HepG2 (cell line): Measurements from ENCODE around the gene KIAA2012. TPM values are rescaled to one million over a fixed set of nuclear protein-coding genes. Genes with fewer than 3 reads are reported as not detected.

Experiments
- ATAC-seq: fragments of 200-7000 bp; cut with Tn5 transposase; 3 replicates; pipeline ENCODE4 v1.9.1; 2020; ENCODE audit warnings: mild to moderate bottlenecking, moderate library complexity
- BruUV-seq: library from RNA; stranded (reverse); fragments of 400-500 nt; replicated peaks from 2 replicates; lab custom pipeline; 2021; lab: Mats Ljungman, UMichigan
- CTCF ChIA-PET: fragments of 300-600 bp; formaldehyde crosslinking; extraction: SDS; loops from one replicate; lab custom pipeline; 2021; ENCODE audit warnings: low total read pairs, inconsistent platforms, low intra/inter-chr PET ratio; lab: Yijun Ruan, JAX
- POLR2A ChIA-PET: fragments of 350-600 bp; sonication (Branson Sonifier 250); formaldehyde crosslinking; loops from one replicate; lab custom pipeline; 2020; ENCODE audit warnings: antibody characterized with exemption, inconsistent platforms; lab: Yijun Ruan, JAX
- DNase-seq: peaks from one replicate; pipeline ENCODE4 v3.0.0-alpha.2; 2015; ENCODE audit warnings: low spot score
- FAIRE-seq: peaks from 3 replicates; lab custom pipeline; 2011; peaks lifted over from hg19 to GRCh38; lab: Jason Lieb, UNC
- H2AFZ ChIP-seq: one replicate; pipeline ENCODE4 v1.6.1; 2011; ENCODE audit warnings: low read length, inconsistent platforms
- H3K27ac ChIP-seq: fragments of 300-600 bp; 3 replicates; pipeline ENCODE4 v1.8.0; 2011; ENCODE audit warnings: mixed run types, mild to moderate bottlenecking, mixed read lengths, low read length, inconsistent platforms; ENCODE audit not compliant: insufficient read depth; ENCODE audit errors: extremely low read length
- H3K27me3 ChIP-seq, 2 experiments: fragments of 200-600 bp in 1 of 2; 2 replicates in 1 of 2; 3 replicates in 1 of 2; pipeline versions ENCODE4 v1.6.0 to v1.8.0; 2011; ENCODE audit warnings: low read length in 2 of 2, mild to moderate bottlenecking in 2 of 2, moderate library complexity in 2 of 2, inconsistent platforms in 1 of 2; ENCODE audit not compliant: insufficient read depth in 2 of 2, control insufficient read depth in 1 of 2
- H3K36me3 ChIP-seq, 2 experiments: fragments of 200-600 bp in 1 of 2; replicated peaks in 1 of 2; 2 replicates in 1 of 2; 3 replicates in 1 of 2; pipeline versions ENCODE4 v1.5.1 to v1.8.0; 2011; ENCODE audit warnings: low read length in 2 of 2, inconsistent platforms in 1 of 2; ENCODE audit not compliant: insufficient read depth in 2 of 2, control insufficient read depth in 1 of 2
- H3K4me1 ChIP-seq: 2 replicates; pipeline ENCODE4 v1.5.1; 2012; ENCODE audit warnings: low read length, inconsistent platforms; ENCODE audit not compliant: insufficient read depth
- H3K4me2 ChIP-seq: 2 replicates; pipeline ENCODE4 v1.6.0; 2011; ENCODE audit warnings: low read depth, low read length, inconsistent platforms
- H3K4me3 ChIP-seq, 3 experiments: fragments of 200-600 bp in 1 of 3; sonication (generic), shearing (Covaris generic) in 1 of 3; replicated peaks in 1 of 3; 2 replicates each; pipeline ENCODE4 v1.5.1; 2011 to 2016; ENCODE audit warnings: low read length in 3 of 3, inconsistent platforms in 2 of 3, low read depth in 2 of 3, mild to moderate bottlenecking in 2 of 3, control low read depth in 1 of 3, mixed read lengths in 1 of 3; ENCODE audit not compliant: insufficient read depth in 1 of 3
- H3K79me2 ChIP-seq: one replicate; pipeline ENCODE4 v1.6.1; 2011; ENCODE audit warnings: low read length, inconsistent platforms; ENCODE audit not compliant: insufficient read depth
- H3K9ac ChIP-seq: 2 replicates; pipeline ENCODE4 v1.6.0; 2011; ENCODE audit warnings: mild to moderate bottlenecking, low read depth, low read length, inconsistent platforms; ENCODE audit not compliant: insufficient read depth
- H3K9me3 ChIP-seq: 2 replicates; pipeline ENCODE4 v1.5.1; 2012; ENCODE audit warnings: mild to moderate bottlenecking, low read length
- H4K20me1 ChIP-seq: 2 replicates; pipeline ENCODE4 v1.6.0; 2011; ENCODE audit warnings: inconsistent platforms, mild to moderate bottlenecking, low read length, moderate library complexity; ENCODE audit not compliant: insufficient read depth
- TBX3 ChIP-seq: fragments of 450-650 bp; IDR thresholded peaks from 2 replicates; pipeline ENCODE4 v1.6.1; 2017; ENCODE audit warnings: antibody characterized with exemption, mild to moderate bottlenecking, inconsistent platforms, borderline replicate concordance
- WGBS: methylation state at CpG from one replicate; pipeline ENCODE4 v1.1.6; 2017; ENCODE audit warnings: low lambda C conversion rate; 5-methylcytosine and 5-hydroxymethylcytosine counted together
- in situ Hi-C: cut with HindIII; loops from 2 replicates; pipeline ENCODE4 v1.10.0; 2017; ENCODE audit warnings: low pct_unique_long_range_greater_than_20kb; ENCODE audit not compliant: extremely low pct_ligation_motif_present
- intact Hi-C: fragments of 100-400 bp; cut with micrococcal nuclease; formaldehyde crosslinking; loops from one replicate; pipeline ENCODE4 v1.10.0; 2022; ENCODE audit not compliant: unreplicated experiment
- polyA plus RNA-seq, 8 experiments: library from polyadenylated mRNA; depleted of rRNA in 3 of 8; stranded (reverse) in 7 of 8; unstranded in 1 of 8; fragments of >200 nt; fragmentation: Illumina TruSeq in 4 of 8; extraction: Trizol in 4 of 8; gene quantifications; 2 replicates each; pipeline versions ENCODE4 v1.2.1 to v1.2.3, GENCODE V29; 2011 to 2016; ENCODE audit warnings: low read depth in 4 of 8, missing spikeins in 1 of 8, mixed read lengths in 1 of 8; ENCODE audit not compliant: insufficient read depth in 1 of 8
- total RNA-seq, 5 experiments: library from RNA; depleted of rRNA; stranded (reverse); fragments of >200 nt; fragmentation: Illumina TruSeq; extraction: Trizol; gene quantifications; 2 replicates each; pipeline ENCODE4 v1.2.3, GENCODE V29; 2016; ENCODE audit warnings: low read depth in 1 of 5
- TF ChIP-seq, protein P1 (sequence below), 2 experiments: fragments of 450-650 bp in 1 of 2; sonication (generic) in 1 of 2; formaldehyde crosslinking in 1 of 2; IDR thresholded peaks; 2 replicates each; pipeline versions ENCODE4 v1.6.1 to v1.8.0; 2016 to 2022; ENCODE audit warnings: antibody characterized with exemption in 1 of 2, mild to moderate bottlenecking in 1 of 2, missing genetic modification reagents in 1 of 2

KIAA2012 gene
- total and polyA plus RNA-seq, 2 of the 13 experiments (the other 11 are each of a cell fraction or from before 2014, with no cell fraction given), result not detected

DNA sequence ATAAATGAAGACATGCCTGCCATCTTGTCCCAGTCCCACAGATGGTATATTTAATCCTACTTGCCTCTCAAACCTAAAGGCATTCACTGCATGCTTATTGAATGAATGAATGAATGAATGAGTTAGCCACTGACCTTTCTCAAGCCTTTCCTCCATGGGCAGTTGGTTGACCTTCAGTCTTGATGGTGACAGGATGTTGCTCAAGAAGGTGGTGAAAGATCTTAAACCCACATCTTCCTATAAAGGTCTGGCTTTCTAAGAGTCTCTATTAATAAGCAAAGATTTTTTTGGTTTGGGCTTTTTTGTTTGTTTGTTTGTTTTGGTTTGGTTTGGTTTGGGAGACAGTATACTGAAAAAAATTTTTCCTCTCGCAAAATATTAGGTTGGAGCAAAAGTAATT is 41.7 kb downstream of the KIAA2012 start:
- Histone ChIP-seq H3K4me2 (no peak overlapping the region), H3K36me3 (no peaks in the 10 kb centered on the region), H3K9me3 (no peaks in the 10 kb centered on the region), H3K9ac (no peak overlapping the region), H3K4me3 (no peak overlapping the region), H3K27me3 (no peaks in the 10 kb centered on the region), H3K27ac (no peak overlapping the region), H2AFZ (no peak overlapping the region), H4K20me1 (no peaks in the 10 kb centered on the region), H3K4me1 (peaks cover 8% of the 10 kb centered on the region; the same call in 1 of the 2 replicates), H3K79me2 (no peaks in the 10 kb centered on the region)
- 3% methylated on average over 1 of the region's 1 CpG for WGBS
- no peak for DNase-seq
- intact Hi-C loops (no loop called here), in situ Hi-C loops (no loop called here)
- ATAC-seq, result no peak
- no peak for FAIRE-seq
- TF ChIP-seq, protein P1, sequence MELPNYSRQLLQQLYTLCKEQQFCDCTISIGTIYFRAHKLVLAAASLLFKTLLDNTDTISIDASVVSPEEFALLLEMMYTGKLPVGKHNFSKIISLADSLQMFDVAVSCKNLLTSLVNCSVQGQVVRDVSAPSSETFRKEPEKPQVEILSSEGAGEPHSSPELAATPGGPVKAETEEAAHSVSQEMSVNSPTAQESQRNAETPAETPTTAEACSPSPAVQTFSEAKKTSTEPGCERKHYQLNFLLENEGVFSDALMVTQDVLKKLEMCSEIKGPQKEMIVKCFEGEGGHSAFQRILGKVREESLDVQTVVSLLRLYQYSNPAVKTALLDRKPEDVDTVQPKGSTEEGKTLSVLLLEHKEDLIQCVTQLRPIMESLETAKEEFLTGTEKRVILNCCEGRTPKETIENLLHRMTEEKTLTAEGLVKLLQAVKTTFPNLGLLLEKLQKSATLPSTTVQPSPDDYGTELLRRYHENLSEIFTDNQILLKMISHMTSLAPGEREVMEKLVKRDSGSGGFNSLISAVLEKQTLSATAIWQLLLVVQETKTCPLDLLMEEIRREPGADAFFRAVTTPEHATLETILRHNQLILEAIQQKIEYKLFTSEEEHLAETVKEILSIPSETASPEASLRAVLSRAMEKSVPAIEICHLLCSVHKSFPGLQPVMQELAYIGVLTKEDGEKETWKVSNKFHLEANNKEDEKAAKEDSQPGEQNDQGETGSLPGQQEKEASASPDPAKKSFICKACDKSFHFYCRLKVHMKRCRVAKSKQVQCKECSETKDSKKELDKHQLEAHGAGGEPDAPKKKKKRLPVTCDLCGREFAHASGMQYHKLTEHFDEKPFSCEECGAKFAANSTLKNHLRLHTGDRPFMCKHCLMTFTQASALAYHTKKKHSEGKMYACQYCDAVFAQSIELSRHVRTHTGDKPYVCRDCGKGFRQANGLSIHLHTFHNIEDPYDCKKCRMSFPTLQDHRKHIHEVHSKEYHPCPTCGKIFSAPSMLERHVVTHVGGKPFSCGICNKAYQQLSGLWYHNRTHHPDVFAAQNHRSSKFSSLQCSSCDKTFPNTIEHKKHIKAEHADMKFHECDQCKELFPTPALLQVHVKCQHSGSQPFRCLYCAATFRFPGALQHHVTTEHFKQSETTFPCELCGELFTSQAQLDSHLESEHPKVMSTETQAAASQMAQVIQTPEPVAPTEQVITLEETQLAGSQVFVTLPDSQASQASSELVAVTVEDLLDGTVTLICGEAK (IDR thresholded peaks at IDR 0.05), result 0 out of 2 replicates have a peak, but pooled peaks have one; percentile 42
- TF ChIP-seq, protein P1 (CRISPR knock-in tag; IDR thresholded peaks at IDR 0.05), result no peak
- TF ChIP-seq TBX3, result no peak
- BruUV-seq, result no TSS peak
- ChIA-PET POLR2A (no interaction called here), CTCF (no interaction called here)
